Sigmoid colon (tissue), 7 donors: ENCODE data around the gene MICAL2. TPM values are rescaled to one million over a fixed set of nuclear protein-coding genes. Genes with fewer than 3 reads are reported as not detected.

Experiments
- DNase-seq: peaks from one replicate; pipeline ENCODE4 v3.0.0-alpha.2; 2019
- H3K27ac ChIP-seq, 4 donors: fragments of 200-600 bp; sonication (generic); one replicate each; pipeline ENCODE4 v1.5.1; 2016 to 2019; ENCODE audit warnings: mild to moderate bottlenecking in 1 of 4
- H3K27me3 ChIP-seq, 3 donors: fragments of 200-600 bp; sonication (generic); one replicate each; pipeline ENCODE4 v1.5.1; 2019; ENCODE audit warnings: mild to moderate bottlenecking in 1 of 3
- H3K36me3 ChIP-seq, 4 donors: fragments of 200-600 bp; sonication (generic); one replicate each; pipeline ENCODE4 v1.5.1; 2016 to 2019
- H3K4me1 ChIP-seq, 4 donors: fragments of 200-600 bp; sonication (generic); one replicate each; pipeline ENCODE4 v1.5.1; 2017 to 2019
- H3K4me3 ChIP-seq, 4 donors: fragments of 200-600 bp; sonication (generic); one replicate each; pipeline ENCODE4 v1.5.1; 2017 to 2019; ENCODE audit warnings: mild to moderate bottlenecking in 2 of 4, moderate library complexity in 1 of 4
- H3K9me3 ChIP-seq, 4 donors: fragments of 200-600 bp in 3 of 4; sonication (generic) in 3 of 4; one replicate each; pipeline versions ENCODE4 v1.5.1 to v1.6.1; 2013 to 2019
- EP300 ChIP-seq, 4 donors: sonication (generic); formaldehyde crosslinking; IDR thresholded peaks; one replicate each; pipeline ENCODE4 v1.6.1; 2017; ENCODE audit warnings: antibody characterized with exemption in 4 of 4
- POLR2A ChIP-seq, 2 donors: fragments of 450-650 bp; IDR thresholded peaks; one replicate each; pipeline ENCODE4 v1.6.1; 2016; ENCODE audit warnings: antibody characterized with exemption in 2 of 2, mild to moderate bottlenecking in 2 of 2, moderate library complexity in 2 of 2
- POLR2AphosphoS5 ChIP-seq, 4 donors: sonication (generic); formaldehyde crosslinking; IDR thresholded peaks; one replicate each; pipeline ENCODE4 v1.6.1; 2017; ENCODE audit warnings: antibody characterized with exemption in 4 of 4
- WGBS, 2 donors: extraction: QIAGEN DNeasy Blood & Tissue Kit; methylation state at CpG; one replicate each; pipeline ENCODE4 v1.1.7; 2013; 5-methylcytosine and 5-hydroxymethylcytosine counted together
- intact Hi-C: fragments of 100-400 bp; cut with DNase I; formaldehyde crosslinking; loops from one replicate; pipeline ENCODE4 v1.15.1; 2023
- polyA plus RNA-seq, 3 donors: library from polyadenylated mRNA; stranded (reverse); fragments of 200-250 nt; gene quantifications; one replicate each; pipeline ENCODE4 v1.2.3, GENCODE V29; 2013
- total RNA-seq, 4 donors: library from RNA; depleted of rRNA; stranded (reverse); fragments of >200 nt; gene quantifications; one replicate each; pipeline ENCODE4 v1.1.0, GENCODE V29; 2016
- TF ChIP-seq, protein P1 (sequence below), 4 experiments: fragments of 450-650 bp in 3 of 4; fragments of 200-600 bp in 1 of 4; IDR thresholded peaks; one replicate each; pipeline ENCODE4 v1.5.1; 2016 to 2019; ENCODE audit warnings: antibody characterized with exemption in 4 of 4, mild to moderate bottlenecking in 3 of 4, moderate library complexity in 2 of 4
- donor health status: healthy with polysubstance abuse.
- donor health status: Bipolar disorder and iron deficiency.
- donor health status: healthy.

MICAL2 gene
- total and polyA plus RNA-seq, 7 donors, result 36.6 to 145 (median 115) TPM

DNA sequence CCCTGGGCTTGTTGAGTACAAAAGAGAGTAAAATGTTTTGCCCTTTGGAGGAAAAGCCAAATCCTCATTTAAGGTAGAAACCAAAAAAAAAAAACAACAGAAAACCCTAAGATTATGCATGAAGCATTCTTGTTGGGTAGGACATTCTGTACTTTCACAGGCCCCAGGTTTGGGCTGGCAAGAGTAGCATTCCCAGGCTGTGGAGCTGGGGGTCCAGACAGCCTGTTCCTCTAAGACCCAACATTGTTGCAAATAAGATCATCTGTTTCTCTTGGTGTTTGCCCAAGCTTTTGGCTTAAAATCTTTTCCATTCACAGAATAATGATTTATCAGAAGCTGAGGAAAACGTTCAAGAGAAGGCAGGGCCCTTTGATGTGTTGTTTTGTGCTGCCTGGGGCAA, 123.8 kb downstream of the MICAL2 start:
- 46 to 52% methylated on average over 1 of the region's 1 CpG for WGBS, 2 donors

DNA sequence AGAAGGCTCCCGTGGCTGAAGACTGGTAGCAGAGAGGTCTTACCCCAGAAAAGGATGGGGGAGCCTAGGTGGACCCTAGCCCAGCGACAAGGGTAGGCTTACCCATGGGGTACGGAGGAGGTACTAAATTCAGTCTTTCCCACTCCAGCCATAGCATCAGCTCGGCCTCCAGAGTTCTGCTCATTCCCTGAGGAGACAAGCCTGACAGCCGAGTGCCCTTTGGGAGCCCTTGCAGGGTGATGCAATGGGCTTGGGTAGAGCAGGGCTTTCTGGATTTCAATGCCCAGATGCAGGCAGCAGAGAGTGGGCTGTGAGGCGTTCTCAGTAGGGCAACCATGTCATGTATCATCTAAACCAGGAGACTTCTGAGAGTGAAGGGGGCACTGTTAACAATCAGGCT, 124.7 kb downstream of the MICAL2 start:
- 93 to 96% methylated on average over 6 of the region's 6 CpGs for WGBS, 2 donors

More for the DNA sequence above, 123.8 kb downstream of the MICAL2 start:
- Histone ChIP-seq H3K4me1 (peaks cover 0 to 65% (median 58%) of the 10 kb centered on the region in 4 donors), H3K9me3 (no peaks in the 10 kb centered on the region), H3K27ac (peak overlapping the region; percentile 77 to 89 (median 86)), H3K27me3 (no peaks in the 10 kb centered on the region), H3K4me3 (no peak overlapping the region), H3K36me3 (peaks cover 0 to 29% (median 3%) of the 10 kb centered on the region in 4 donors)
- TF ChIP-seq POLR2A (IDR thresholded peaks at IDR 0.05) (no peak), EP300 (IDR thresholded peaks at IDR 0.05) (no peak), POLR2AphosphoS5 (IDR thresholded peaks at IDR 0.05) (no peak)
- TF ChIP-seq, protein P1, sequence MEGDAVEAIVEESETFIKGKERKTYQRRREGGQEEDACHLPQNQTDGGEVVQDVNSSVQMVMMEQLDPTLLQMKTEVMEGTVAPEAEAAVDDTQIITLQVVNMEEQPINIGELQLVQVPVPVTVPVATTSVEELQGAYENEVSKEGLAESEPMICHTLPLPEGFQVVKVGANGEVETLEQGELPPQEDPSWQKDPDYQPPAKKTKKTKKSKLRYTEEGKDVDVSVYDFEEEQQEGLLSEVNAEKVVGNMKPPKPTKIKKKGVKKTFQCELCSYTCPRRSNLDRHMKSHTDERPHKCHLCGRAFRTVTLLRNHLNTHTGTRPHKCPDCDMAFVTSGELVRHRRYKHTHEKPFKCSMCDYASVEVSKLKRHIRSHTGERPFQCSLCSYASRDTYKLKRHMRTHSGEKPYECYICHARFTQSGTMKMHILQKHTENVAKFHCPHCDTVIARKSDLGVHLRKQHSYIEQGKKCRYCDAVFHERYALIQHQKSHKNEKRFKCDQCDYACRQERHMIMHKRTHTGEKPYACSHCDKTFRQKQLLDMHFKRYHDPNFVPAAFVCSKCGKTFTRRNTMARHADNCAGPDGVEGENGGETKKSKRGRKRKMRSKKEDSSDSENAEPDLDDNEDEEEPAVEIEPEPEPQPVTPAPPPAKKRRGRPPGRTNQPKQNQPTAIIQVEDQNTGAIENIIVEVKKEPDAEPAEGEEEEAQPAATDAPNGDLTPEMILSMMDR (IDR thresholded peaks at IDR 0.05), result no peak
- DNase-seq, result no peak
- intact Hi-C loops, result no loop called here

DNA sequence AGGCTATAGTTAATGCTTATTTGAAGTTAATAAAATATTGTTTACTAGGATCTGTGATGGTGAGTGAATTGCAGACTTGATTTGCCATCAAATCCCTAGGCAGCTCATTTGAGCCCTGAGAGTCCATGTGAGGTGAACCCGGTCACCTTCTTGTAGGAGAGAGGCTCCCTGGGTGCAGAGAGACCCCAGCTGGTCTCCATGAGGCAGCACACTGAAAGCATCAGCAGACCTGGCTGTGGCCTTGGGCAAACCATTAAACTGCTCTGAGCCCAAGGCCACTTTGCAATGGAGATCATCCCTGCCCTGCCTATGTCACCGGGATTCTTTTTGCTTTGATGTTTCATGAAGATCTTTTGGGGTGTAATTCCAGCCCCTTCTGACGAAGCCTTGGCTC, 125.2 kb downstream of the MICAL2 start:
- intact Hi-C loops, result loop anchor here (5.0 kb wide), 1 partner anchor 123 kb away; the partner anchor contains the start of gene MICAL2
- Histone ChIP-seq H3K36me3 (peaks cover 0 to 15% (median 2%) of the 10 kb centered on the region in 4 donors), H3K9me3 (no peaks in the 10 kb centered on the region), H3K27me3 (no peaks in the 10 kb centered on the region), H3K27ac (peak overlapping the region; percentile 77 to 89 (median 86)), H3K4me3 (no peak overlapping the region), H3K4me1 (peaks cover 0 to 78% (median 71%) of the 10 kb centered on the region in 4 donors)
- no peak for DNase-seq
- 85 to 89% methylated on average over 3 of the region's 3 CpGs for WGBS, 2 donors
- TF ChIP-seq POLR2A (IDR thresholded peaks at IDR 0.05), result no peak
- TF ChIP-seq EP300 (IDR thresholded peaks at IDR 0.05), result no peak
- no peak for TF ChIP-seq POLR2AphosphoS5 (IDR thresholded peaks at IDR 0.05)
- TF ChIP-seq, protein P1 (IDR thresholded peaks at IDR 0.05), result no peak

More for the DNA sequence above, 124.7 kb downstream of the MICAL2 start:
- peaks cover 0 to 74% (median 67%) of the 10 kb centered on the region in 4 donors for H3K4me1 ChIP-seq
- H3K36me3 ChIP-seq, result peaks cover 0 to 20% (median 3%) of the 10 kb centered on the region in 4 donors
- intact Hi-C loops, result loop anchor here (5.0 kb wide), 1 partner anchor 123 kb away; the partner anchor contains the start of gene MICAL2
- TF ChIP-seq EP300 (IDR thresholded peaks at IDR 0.05), result no peak
- no peak for TF ChIP-seq POLR2A (IDR thresholded peaks at IDR 0.05)
- TF ChIP-seq, protein P1 (IDR thresholded peaks at IDR 0.05), result no peak
- no peak for TF ChIP-seq POLR2AphosphoS5 (IDR thresholded peaks at IDR 0.05)
- no peak for DNase-seq
- no peaks in the 10 kb centered on the region for H3K9me3 ChIP-seq
- no peak overlapping the region for H3K4me3 ChIP-seq
- H3K27ac ChIP-seq, result peak overlapping the region; percentile 77 to 89 (median 86)
- H3K27me3 ChIP-seq, result no peaks in the 10 kb centered on the region

DNA sequence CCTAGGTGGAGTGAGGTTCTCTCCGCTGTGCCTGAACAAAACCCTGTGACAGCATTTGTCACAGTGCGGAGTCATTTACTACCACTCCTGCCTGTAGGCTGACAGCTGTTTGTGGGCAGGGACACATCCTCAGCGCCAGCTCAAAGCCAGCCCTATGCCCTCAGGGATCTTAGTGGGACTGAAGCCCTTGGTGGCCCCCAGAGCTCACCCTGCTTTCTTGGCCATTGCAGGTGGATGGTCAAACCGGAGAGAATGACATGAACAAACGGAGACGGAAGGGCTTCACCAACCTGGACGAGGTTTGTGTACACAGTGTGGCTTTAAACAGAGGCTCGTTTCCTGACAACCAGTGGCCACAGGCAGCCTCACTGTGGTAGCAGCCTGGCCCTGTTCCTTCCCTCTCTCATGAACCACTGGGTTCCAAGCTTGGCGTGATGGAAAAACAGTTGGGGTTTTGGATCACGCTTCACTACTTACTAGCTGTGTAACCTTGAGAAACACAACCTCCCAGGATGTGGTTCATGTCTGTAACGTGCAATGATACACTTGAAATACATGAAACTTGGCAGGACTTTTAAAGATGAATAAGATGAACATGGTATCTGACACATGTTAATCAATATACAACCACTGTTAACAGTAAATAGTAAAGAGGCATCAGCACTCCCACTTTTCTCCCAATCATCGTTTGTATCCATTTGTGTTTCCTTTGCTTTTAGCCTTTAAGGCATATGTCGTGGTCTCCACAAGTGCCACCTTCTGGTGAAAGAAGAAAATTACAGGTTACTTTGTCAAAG, 125.8 kb downstream of the MICAL2 start:
- TF ChIP-seq POLR2AphosphoS5 (IDR thresholded peaks at IDR 0.05) (peak in 1 of 4 donors; percentile 5), EP300 (IDR thresholded peaks at IDR 0.05) (no peak)
- TF ChIP-seq, protein P1 (IDR thresholded peaks at IDR 0.05), result peak; percentile 32 to 64 (median 56)
- peaks cover 0 to 14% (median 3%) of the 10 kb centered on the region in 4 donors for H3K36me3 ChIP-seq
- H3K27me3 ChIP-seq, result no peaks in the 10 kb centered on the region
- peak overlapping the region; percentile 77 to 89 (median 86) for H3K27ac ChIP-seq
- WGBS, 2 donors, result 30 to 37% methylated on average over 13 of the region's 13 CpGs
- intact Hi-C loops, result loop anchor here (2.0 to 5.0 kb wide), 2 partner anchors 73 to 124 kb away; partner anchors contain the start of gene MICAL2
- peaks cover 0 to 83% (median 76%) of the 10 kb centered on the region in 4 donors for H3K4me1 ChIP-seq
- H3K9me3 ChIP-seq, result no peaks in the 10 kb centered on the region
- no peak overlapping the region for H3K4me3 ChIP-seq
- no peak for DNase-seq
